SU-DHL-6 (cell line): ENCODE results near the gene ZDHHC5.
A peak's percentile ranks its signal among the peaks of the same experiment; 100 is the strongest.

Source experiments
- H2AFZ ChIP-seq: fragments of 200-600 bp; sonication (generic); 2 replicates; pipeline ENCODE4 v1.6.1; 2014; ENCODE audit warnings: low read depth, mild to moderate bottlenecking, moderate library complexity, mixed read lengths, antibody characterized with exemption, low read length; ENCODE audit not compliant: severe bottlenecking
- H3F3A ChIP-seq: fragments of 200-600 bp; shearing (Covaris generic); 2 replicates; pipeline ENCODE4 v1.6.0; 2016; ENCODE audit warnings: antibody characterized with exemption, mild to moderate bottlenecking; ENCODE audit not compliant: insufficient read depth
- H3K27ac ChIP-seq: fragments of 200-600 bp; sonication (generic); 2 replicates; pipeline ENCODE4 v1.5.1; 2016; ENCODE audit warnings: low read depth, mild to moderate bottlenecking, low read length, moderate library complexity, mixed read lengths
- H3K27me3 ChIP-seq: fragments of 200-600 bp; sonication (generic), shearing (Covaris generic); 2 replicates; pipeline ENCODE4 v1.6.0; 2014; ENCODE audit warnings: mild to moderate bottlenecking, low read length
- H3K36me3 ChIP-seq: fragments of 200-600 bp; sonication (generic); 2 replicates; pipeline ENCODE4 v1.6.1; 2014; ENCODE audit warnings: mild to moderate bottlenecking, low read length, mixed read lengths
- H3K4me2 ChIP-seq: fragments of 300-600, 200-600 bp; shearing (Covaris generic), sonication (generic); 2 replicates; pipeline ENCODE4 v1.6.0; 2014; ENCODE audit warnings: low read length, low read depth, mild to moderate bottlenecking; ENCODE audit not compliant: poor library complexity, severe bottlenecking
- H3K4me3 ChIP-seq: fragments of 200-600 bp; sonication (generic); 2 replicates; pipeline ENCODE4 v1.5.1; 2014; ENCODE audit warnings: antibody characterized with exemption, low read length, mild to moderate bottlenecking, mixed read lengths; ENCODE audit not compliant: insufficient read depth, poor library complexity, severe bottlenecking
- H3K79me2 ChIP-seq: fragments of 200-600 bp; sonication (generic); 2 replicates; pipeline ENCODE4 v1.6.1; 2014; ENCODE audit warnings: mild to moderate bottlenecking, low read length, moderate library complexity; ENCODE audit not compliant: insufficient read depth
- H3K9ac ChIP-seq: fragments of 200-600 bp; sonication (generic); 2 replicates; pipeline ENCODE4 v1.7.0; 2014; ENCODE audit warnings: mild to moderate bottlenecking, low read length
- H3K9me2 ChIP-seq: fragments of 200-600 bp; sonication (generic); replicated peaks from 2 replicates; pipeline ENCODE4 v1.6.1; 2014; ENCODE audit warnings: low read length; ENCODE audit not compliant: insufficient read depth
- H3K9me3 ChIP-seq: fragments of 200-600 bp; sonication (generic); 2 replicates; pipeline ENCODE4 v1.6.1; 2014; ENCODE audit warnings: low read length, mixed read lengths; ENCODE audit not compliant: insufficient read depth
- H4K20me1 ChIP-seq: fragments of 200-600 bp; sonication (generic); 2 replicates; pipeline ENCODE4 v1.6.1; 2014; ENCODE audit warnings: low read depth, mild to moderate bottlenecking, antibody characterized with exemption, low read length, moderate library complexity, mixed read lengths
- CTCF ChIP-seq: fragments of 200-600 bp; sonication (generic); IDR thresholded peaks from one replicate; pipeline ENCODE4 v1.5.1; 2017; ENCODE audit warnings: antibody characterized with exemption, mild to moderate bottlenecking, low read length, moderate library complexity; ENCODE audit not compliant: insufficient read depth, poor library complexity, severe bottlenecking
- EZH2phosphoT487 ChIP-seq: fragments of 200-600 bp; sonication (generic), shearing (Covaris generic); conservative IDR thresholded peaks from 2 replicates; pipeline ENCODE4 v1.6.1; 2018; ENCODE audit warnings: mild to moderate bottlenecking, antibody characterized with exemption, low read length, moderate library complexity, mixed read lengths

ZDHHC5 gene

GRCh38 chr11:57639321-57640067 is 28.4 kb upstream of the ZDHHC5 start:
- no peaks in the 10 kb centered on the region for H3K27me3 ChIP-seq
- H3K4me2 ChIP-seq, result no peak overlapping the region
- no peaks in the 10 kb centered on the region for H3F3A ChIP-seq
- no peaks in the 10 kb centered on the region for H3K79me2 ChIP-seq
- H4K20me1 ChIP-seq, result no peaks in the 10 kb centered on the region
- no peak overlapping the region for H3K9ac ChIP-seq
- no peak overlapping the region for H2AFZ ChIP-seq
- no peaks in the 10 kb centered on the region for H3K9me3 ChIP-seq
- no peak overlapping the region for H3K27ac ChIP-seq
- TF ChIP-seq CTCF, result no peak
- TF ChIP-seq EZH2phosphoT487, result no peak
- H3K9me2 ChIP-seq, result no peaks in the 10 kb centered on the region
- H3K36me3 ChIP-seq, result no peaks in the 10 kb centered on the region
- no peak overlapping the region for H3K4me3 ChIP-seq

GRCh38 chr11:57640068-57640800 is 27.7 kb upstream of the ZDHHC5 start:
- Histone ChIP-seq H3K27ac (no peak overlapping the region), H3K36me3 (no peaks in the 10 kb centered on the region), H2AFZ (no peak overlapping the region), H3K9ac (no peak overlapping the region), H3K27me3 (no peaks in the 10 kb centered on the region), H3K9me2 (no peaks in the 10 kb centered on the region), H3F3A (no peaks in the 10 kb centered on the region), H3K79me2 (no peaks in the 10 kb centered on the region), H3K4me2 (no peak overlapping the region), H3K9me3 (no peaks in the 10 kb centered on the region), H4K20me1 (no peaks in the 10 kb centered on the region), H3K4me3 (no peak overlapping the region)
- TF ChIP-seq CTCF, result no peak
- TF ChIP-seq EZH2phosphoT487, result no peak

GRCh38 chr11:57641011-57641807 is 26.7 kb upstream of the ZDHHC5 start:
- Histone ChIP-seq H3K9me3 (no peaks in the 10 kb centered on the region), H3F3A (no peaks in the 10 kb centered on the region), H3K9me2 (no peaks in the 10 kb centered on the region), H3K27ac (no peak overlapping the region), H3K79me2 (no peaks in the 10 kb centered on the region), H3K9ac (no peak overlapping the region), H3K4me3 (no peak overlapping the region), H3K36me3 (no peaks in the 10 kb centered on the region), H2AFZ (no peak overlapping the region), H4K20me1 (no peaks in the 10 kb centered on the region), H3K27me3 (no peaks in the 10 kb centered on the region), H3K4me2 (no peak overlapping the region)
- TF ChIP-seq EZH2phosphoT487 (no peak), CTCF (peak; percentile 48)
